ENCODE results near the gene PTAR1.
A peak's percentile ranks its signal among the peaks of the same experiment; 100 is the strongest.

DNA sequence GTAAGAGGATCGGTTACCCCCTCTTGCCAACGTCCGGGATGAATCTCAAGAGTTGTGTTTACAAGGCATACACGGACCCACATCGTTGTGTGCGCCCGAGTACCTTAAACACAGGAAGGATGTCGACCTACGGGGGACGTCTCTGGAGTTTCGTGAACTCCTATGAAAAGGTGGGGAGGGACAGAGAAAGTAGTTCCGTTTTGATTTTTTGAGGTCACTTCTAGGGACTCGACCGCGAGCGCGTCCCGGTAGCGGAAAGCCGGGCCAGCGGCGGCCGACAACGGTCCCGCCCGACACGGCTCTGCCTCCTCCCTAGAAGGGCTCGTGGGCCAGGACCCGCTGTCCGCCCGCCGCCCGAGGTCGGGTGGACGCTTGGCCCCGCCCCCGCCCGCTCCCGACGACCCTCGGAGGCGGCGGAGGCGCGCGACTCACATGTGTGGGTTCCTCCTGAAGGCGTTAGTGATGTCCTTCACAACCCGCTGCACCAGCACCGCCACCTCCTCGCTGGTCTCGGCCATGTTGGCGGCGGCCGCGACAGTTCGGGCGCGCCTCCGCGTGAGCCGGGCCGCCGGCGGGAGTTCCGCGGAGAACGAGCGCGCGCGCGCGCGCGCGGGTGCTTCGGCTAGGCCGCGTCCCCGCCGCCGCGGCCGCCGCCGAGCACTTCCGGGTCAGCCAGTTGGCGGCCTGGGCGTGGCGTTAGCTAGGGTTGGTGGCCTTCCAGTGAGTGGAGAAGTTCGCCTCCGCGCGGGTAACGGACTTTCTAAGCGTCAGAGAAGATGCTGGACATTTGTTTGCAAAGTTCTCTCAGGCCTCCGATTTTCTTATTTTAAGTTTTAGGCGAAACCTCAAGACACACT, at the start of gene PTAR1:
- TF ChIP-seq, protein P1, sequence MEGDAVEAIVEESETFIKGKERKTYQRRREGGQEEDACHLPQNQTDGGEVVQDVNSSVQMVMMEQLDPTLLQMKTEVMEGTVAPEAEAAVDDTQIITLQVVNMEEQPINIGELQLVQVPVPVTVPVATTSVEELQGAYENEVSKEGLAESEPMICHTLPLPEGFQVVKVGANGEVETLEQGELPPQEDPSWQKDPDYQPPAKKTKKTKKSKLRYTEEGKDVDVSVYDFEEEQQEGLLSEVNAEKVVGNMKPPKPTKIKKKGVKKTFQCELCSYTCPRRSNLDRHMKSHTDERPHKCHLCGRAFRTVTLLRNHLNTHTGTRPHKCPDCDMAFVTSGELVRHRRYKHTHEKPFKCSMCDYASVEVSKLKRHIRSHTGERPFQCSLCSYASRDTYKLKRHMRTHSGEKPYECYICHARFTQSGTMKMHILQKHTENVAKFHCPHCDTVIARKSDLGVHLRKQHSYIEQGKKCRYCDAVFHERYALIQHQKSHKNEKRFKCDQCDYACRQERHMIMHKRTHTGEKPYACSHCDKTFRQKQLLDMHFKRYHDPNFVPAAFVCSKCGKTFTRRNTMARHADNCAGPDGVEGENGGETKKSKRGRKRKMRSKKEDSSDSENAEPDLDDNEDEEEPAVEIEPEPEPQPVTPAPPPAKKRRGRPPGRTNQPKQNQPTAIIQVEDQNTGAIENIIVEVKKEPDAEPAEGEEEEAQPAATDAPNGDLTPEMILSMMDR (IDR thresholded peaks at IDR 0.05; ENCODE audit: insufficient read depth, low read length), result no peak
- TF ChIP-seq POLR2AphosphoS5 (IDR thresholded peaks at IDR 0.05; ENCODE audit: low read depth), result peak; percentile 82
- TF ChIP-seq GABPA (IDR thresholded peaks at IDR 0.05; ENCODE audit: low read depth), result peak; percentile 51
- TF ChIP-seq SPI1 (IDR thresholded peaks at IDR 0.05; ENCODE audit: borderline replicate concordance, low read depth), result no peak
